ENCODE data around the gene SMARCA2.
A peak's percentile ranks its signal among the peaks of the same experiment; 100 is the strongest.

SMARCA2 gene

DNA sequence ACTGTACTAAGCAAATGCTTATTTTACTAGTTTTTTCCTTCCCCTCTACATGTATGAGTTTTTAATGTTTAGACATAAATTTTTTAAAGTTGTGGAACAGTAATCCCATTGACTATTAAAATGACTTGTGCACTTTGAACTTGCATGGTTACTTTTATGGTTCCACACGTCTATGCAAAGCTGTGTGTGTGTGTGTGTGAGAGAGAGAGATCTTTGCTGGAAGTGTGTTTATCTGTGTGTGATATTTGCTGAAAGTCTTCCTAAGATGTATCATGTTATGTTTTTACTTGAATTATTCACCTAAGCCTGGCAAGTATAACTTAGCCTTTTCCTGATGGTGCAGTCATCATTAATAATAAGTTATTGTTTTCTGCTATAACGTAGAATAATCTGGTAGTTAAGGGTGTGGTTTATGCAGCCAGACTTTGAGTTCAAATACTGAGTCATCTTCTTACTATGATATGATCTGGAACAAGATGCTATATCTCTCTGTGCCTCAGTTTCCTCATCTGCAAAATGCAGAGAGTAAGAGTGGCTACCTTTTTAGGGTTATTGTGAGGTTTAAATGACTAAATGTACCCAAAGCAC, 138.6 kb downstream of the SMARCA2 start:
- 96 to 98% methylated on average over 2 of the region's 2 CpGs for WGBS, 2 experiments
- Histone ChIP-seq H3K9me3 (ENCODE audit: control insufficient read depth, low read length) (no peaks in the 10 kb centered on the region), H3K27me3 (ENCODE audit: control insufficient read depth, insufficient read depth, low read length, poor library complexity, severe bottlenecking) (no peaks in the 10 kb centered on the region), H3K36me3 (ENCODE audit: control insufficient read depth, insufficient read depth, low read length) (no peaks in the 10 kb centered on the region), H3K27ac (ENCODE audit: insufficient read depth, low read depth, low read length, poor library complexity, severe bottlenecking) (no peak overlapping the region), H3K4me3 (ENCODE audit: insufficient read depth, low read depth, low read length) (no peak overlapping the region), H3K4me1 (ENCODE audit: control insufficient read depth, insufficient read depth, low read length) (peaks cover 18% of the 10 kb centered on the region)

DNA sequence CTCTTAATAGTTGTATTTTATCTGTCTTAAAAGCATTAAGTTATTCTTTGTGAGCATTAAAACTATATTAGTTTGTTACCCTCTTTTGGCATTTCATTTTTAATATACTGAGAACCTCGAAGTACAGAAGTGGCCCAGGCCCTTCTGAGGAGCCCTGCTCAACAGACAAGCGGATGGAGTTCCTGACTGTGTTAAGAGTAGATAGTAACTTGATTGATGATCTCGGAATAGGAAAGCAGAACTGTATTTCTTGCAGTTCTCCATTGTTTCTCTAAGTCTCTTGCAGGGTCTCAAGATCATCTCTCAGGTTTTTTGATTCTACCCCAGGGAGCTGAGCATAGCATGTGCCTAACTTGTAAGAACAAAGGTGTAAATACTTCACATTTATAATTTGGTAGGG, 139.6 kb downstream of the SMARCA2 start:
- Histone ChIP-seq H3K9me3 (ENCODE audit: control insufficient read depth, low read length) (no peaks in the 10 kb centered on the region), H3K27ac (ENCODE audit: insufficient read depth, low read depth, low read length, poor library complexity, severe bottlenecking) (no peak overlapping the region), H3K4me3 (ENCODE audit: insufficient read depth, low read depth, low read length) (no peak overlapping the region), H3K27me3 (ENCODE audit: control insufficient read depth, insufficient read depth, low read length, poor library complexity, severe bottlenecking) (no peaks in the 10 kb centered on the region), H3K36me3 (ENCODE audit: control insufficient read depth, insufficient read depth, low read length) (no peaks in the 10 kb centered on the region), H3K4me1 (ENCODE audit: control insufficient read depth, insufficient read depth, low read length) (peaks cover 22% of the 10 kb centered on the region)
- WGBS, 2 experiments: 96 to 97% methylated on average over 3 of the region's 3 CpGs

DNA sequence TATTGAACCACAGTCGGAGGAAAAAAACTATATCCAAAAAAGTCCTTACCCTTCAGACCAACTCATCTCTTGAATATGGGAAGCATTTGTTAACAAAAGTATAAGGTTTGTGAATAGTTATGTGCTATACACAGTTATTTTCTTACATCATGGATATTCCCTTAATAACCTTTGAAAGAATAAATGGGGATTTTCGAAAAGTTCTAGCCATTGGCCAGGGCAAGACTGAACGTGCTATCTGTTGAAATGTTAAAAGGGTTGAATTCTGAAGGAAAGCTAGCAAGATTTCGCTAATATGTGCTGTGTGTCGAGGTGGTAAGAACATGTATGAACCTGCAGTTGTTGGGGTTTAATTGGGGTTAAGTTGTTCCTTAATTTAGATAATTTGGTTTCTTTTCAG, 140.8 kb downstream of the SMARCA2 start:
- no peaks in the 10 kb centered on the region for H3K27me3 ChIP-seq (ENCODE audit: control insufficient read depth, insufficient read depth, low read length, poor library complexity, severe bottlenecking)
- H3K4me3 ChIP-seq (ENCODE audit: insufficient read depth, low read depth, low read length): no peak overlapping the region
- 83 to 84% methylated on average over 5 of the region's 5 CpGs for WGBS, 2 experiments
- H3K36me3 ChIP-seq (ENCODE audit: control insufficient read depth, insufficient read depth, low read length): no peaks in the 10 kb centered on the region
- H3K27ac ChIP-seq (ENCODE audit: insufficient read depth, low read depth, low read length, poor library complexity, severe bottlenecking): no peak overlapping the region
- peaks cover 22% of the 10 kb centered on the region for H3K4me1 ChIP-seq (ENCODE audit: control insufficient read depth, insufficient read depth, low read length)
- no peaks in the 10 kb centered on the region for H3K9me3 ChIP-seq (ENCODE audit: control insufficient read depth, low read length)

DNA sequence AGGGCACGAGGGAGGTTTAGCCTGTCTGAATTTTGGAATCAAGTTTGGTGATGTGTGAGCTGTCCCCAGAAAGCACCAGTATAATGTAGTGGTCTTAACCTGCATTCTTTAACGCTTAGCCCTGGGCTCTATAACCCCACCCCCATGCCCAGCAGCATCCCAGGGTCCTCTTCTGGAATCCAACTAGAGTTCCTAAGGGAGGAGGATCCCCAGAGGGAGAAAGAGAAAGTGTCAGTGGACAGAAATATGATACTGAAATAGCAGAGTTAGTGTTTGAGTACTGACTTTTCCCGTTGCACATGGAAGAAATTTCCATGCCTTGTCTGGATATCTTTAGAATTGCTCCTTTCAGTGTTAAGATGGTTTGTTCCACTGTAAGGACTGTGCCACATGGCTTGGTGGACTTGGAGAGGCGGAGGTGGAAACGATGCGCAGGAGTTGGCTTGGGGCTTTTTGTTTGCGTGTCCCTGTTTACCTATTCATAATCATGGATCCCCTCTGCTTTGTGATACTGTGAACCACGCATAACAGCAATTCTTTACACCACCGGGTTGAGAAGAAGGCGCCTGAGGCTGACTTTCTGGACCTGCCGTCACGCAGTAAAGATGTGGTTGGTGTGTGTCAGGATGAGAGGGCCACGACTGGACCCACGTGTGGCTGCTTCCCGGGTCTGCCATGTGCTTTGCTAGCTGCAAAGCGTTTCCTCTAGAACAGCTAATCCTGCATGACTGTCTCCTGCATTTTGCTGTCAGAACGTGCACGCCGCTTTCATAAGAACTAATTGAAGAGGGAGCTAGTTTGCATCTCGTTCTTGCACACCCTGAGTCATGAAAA, 142.3 kb downstream of the SMARCA2 start:
- Histone ChIP-seq H3K27me3 (ENCODE audit: control insufficient read depth, insufficient read depth, low read length, poor library complexity, severe bottlenecking) (no peaks in the 10 kb centered on the region), H3K27ac (ENCODE audit: insufficient read depth, low read depth, low read length, poor library complexity, severe bottlenecking) (no peak overlapping the region), H3K4me1 (ENCODE audit: control insufficient read depth, insufficient read depth, low read length) (peaks cover 22% of the 10 kb centered on the region), H3K9me3 (ENCODE audit: control insufficient read depth, low read length) (no peaks in the 10 kb centered on the region), H3K4me3 (ENCODE audit: insufficient read depth, low read depth, low read length) (no peak overlapping the region), H3K36me3 (ENCODE audit: control insufficient read depth, insufficient read depth, low read length) (no peaks in the 10 kb centered on the region)
- 60% methylated on average over 20 of the region's 20 CpGs for WGBS, 2 experiments

DNA sequence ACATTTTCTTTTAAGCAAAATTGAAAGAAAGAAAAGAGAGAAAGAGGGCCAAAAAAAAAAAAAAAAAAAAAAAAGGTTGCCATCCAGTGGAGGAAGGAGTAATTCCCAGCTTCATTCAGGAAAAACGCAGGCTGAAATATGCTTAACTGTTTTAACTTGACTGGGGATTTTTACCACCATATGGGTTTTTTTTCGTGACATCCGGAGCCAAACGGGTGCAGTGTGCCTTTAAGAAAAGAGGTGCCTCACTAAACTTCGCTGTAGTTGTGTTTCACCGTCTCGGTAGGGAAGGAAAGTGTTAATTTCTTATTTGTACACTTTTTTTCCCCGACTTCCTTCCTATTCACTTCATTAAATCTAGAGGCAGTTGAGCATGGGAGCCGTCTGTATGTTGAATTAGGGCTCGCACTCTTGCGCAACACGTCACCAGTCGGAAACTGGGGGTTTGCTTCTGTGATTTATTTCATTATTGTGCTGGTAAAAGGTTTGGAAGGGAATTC, 143.0 kb downstream of the SMARCA2 start:
- WGBS, 2 experiments: 16 to 18% methylated on average over 9 to 13 of the region's 13 CpGs

DNA sequence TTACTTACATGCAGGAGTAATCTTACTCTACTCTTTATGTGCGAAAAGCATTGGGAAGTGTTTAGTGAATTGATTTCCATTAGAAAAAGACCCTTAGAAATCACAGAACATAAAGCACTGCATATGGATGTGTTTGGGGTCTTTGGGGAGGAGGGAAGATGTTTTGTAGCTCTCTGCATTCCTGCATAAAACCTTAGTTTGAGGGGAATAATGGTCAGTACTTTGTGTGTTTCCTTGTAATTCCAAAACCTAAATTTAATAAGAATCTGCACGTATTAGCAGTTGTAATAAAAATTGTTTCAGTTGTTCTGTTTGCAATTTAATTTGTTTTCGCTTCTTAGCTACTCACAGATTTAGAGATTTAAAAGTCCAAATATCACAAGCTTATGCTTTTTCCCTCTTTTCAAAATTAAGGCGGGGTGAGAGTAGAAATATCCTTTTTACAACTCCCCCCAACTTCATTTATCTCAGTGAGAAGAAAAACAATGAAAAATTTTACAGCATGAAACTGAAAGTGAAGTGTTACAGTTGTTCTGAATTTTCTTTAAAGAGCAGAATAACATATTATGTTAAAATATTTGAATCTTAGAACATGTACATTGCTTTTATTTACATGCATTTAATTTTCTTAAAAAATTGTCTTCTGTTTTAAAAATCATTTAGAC, 143.8 kb downstream of the SMARCA2 start:
- no peaks in the 10 kb centered on the region for H3K36me3 ChIP-seq (ENCODE audit: control insufficient read depth, insufficient read depth, low read length)
- H3K27me3 ChIP-seq (ENCODE audit: control insufficient read depth, insufficient read depth, low read length, poor library complexity, severe bottlenecking): no peaks in the 10 kb centered on the region
- no peaks in the 10 kb centered on the region for H3K9me3 ChIP-seq (ENCODE audit: control insufficient read depth, low read length)
- H3K27ac ChIP-seq (ENCODE audit: insufficient read depth, low read depth, low read length, poor library complexity, severe bottlenecking): no peak overlapping the region
- H3K4me1 ChIP-seq (ENCODE audit: control insufficient read depth, insufficient read depth, low read length): peaks cover 22% of the 10 kb centered on the region
- WGBS, 2 experiments: 41% methylated on average over 3 of the region's 4 CpGs; no CpG with 5 or more reads in 1 of the 2 experiments
- no peak overlapping the region for H3K4me3 ChIP-seq (ENCODE audit: insufficient read depth, low read depth, low read length)

More for the DNA sequence above, 143.0 kb downstream of the SMARCA2 start:
- Histone ChIP-seq H3K27ac (ENCODE audit: insufficient read depth, low read depth, low read length, poor library complexity, severe bottlenecking) (no peak overlapping the region), H3K36me3 (ENCODE audit: control insufficient read depth, insufficient read depth, low read length) (no peaks in the 10 kb centered on the region), H3K4me1 (ENCODE audit: control insufficient read depth, insufficient read depth, low read length) (peaks cover 22% of the 10 kb centered on the region), H3K9me3 (ENCODE audit: control insufficient read depth, low read length) (no peaks in the 10 kb centered on the region), H3K4me3 (ENCODE audit: insufficient read depth, low read depth, low read length) (peak overlapping the region; percentile 2), H3K27me3 (ENCODE audit: control insufficient read depth, insufficient read depth, low read length, poor library complexity, severe bottlenecking) (no peaks in the 10 kb centered on the region)

DNA sequence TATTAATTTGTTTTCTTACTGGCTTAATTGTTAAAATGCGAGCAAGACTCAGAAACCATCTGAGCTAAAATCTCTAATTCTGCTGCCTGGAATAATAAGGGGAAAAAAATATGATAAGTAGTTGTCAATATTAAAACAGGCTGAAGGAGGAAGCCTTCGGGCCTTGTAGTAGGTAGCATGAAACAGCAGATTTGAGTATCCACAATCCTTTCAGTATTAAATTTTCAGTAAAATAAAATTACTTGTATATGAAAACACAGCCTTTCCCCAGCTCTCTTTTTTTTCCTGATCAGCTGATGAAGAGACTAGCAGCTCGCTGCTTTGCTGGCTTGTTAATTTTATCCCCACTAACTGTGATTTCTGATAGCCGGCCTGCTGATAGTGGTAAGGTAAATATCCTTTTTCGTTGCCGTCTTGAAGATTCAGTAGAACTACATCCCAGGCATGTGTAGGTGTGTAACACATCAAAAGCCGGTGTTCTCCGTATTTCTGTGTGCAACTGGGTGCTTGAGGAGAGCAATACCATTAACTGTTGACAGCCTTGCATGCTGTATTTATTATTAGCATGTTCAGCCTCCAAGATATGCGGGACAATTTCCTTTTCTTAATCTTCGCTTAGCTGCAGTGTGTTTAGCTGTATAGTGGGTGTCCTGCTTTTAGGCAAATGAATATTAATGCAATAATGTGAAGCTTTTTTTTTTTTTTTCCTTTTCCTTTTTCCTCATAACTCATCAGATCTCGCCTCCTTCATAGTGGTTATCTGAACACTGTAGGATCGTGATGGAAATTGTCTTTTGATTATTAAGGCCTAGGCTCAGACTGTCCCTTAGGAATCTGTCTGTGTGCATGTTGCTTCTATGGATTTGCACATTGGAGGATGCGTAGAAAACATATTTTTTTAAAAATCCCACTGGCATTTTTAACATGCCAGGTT, 144.6 kb downstream of the SMARCA2 start:
- no peaks in the 10 kb centered on the region for H3K9me3 ChIP-seq (ENCODE audit: control insufficient read depth, low read length)
- WGBS, 2 experiments: 77 to 79% methylated on average over 12 to 13 of the region's 13 CpGs
- H3K4me3 ChIP-seq (ENCODE audit: insufficient read depth, low read depth, low read length): no peak overlapping the region
- H3K27me3 ChIP-seq (ENCODE audit: control insufficient read depth, insufficient read depth, low read length, poor library complexity, severe bottlenecking): no peaks in the 10 kb centered on the region
- no peaks in the 10 kb centered on the region for H3K36me3 ChIP-seq (ENCODE audit: control insufficient read depth, insufficient read depth, low read length)
- no peak overlapping the region for H3K27ac ChIP-seq (ENCODE audit: insufficient read depth, low read depth, low read length, poor library complexity, severe bottlenecking)
- peaks cover 22% of the 10 kb centered on the region for H3K4me1 ChIP-seq (ENCODE audit: control insufficient read depth, insufficient read depth, low read length)

DNA sequence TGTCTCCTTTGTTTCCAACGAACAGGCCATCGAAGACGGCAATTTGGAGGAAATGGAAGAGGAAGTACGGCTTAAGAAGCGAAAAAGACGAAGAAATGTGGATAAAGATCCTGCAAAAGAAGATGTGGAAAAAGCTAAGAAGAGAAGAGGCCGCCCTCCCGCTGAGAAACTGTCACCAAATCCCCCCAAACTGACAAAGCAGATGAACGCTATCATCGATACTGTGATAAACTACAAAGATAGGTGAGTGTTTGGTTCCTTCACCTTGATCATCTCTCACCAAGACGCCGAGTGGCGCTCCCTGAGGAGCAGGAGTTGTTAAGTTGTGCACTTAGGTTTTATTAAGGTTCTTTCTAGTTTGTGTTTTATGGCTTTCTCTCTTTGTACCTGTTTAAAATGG, 146.5 kb downstream of the SMARCA2 start:
- H3K4me3 ChIP-seq (ENCODE audit: insufficient read depth, low read depth, low read length): no peak overlapping the region
- 90 to 91% methylated on average over 13 of the region's 13 CpGs for WGBS, 2 experiments
- H3K9me3 ChIP-seq (ENCODE audit: control insufficient read depth, low read length): no peaks in the 10 kb centered on the region
- H3K4me1 ChIP-seq (ENCODE audit: control insufficient read depth, insufficient read depth, low read length): peaks cover 22% of the 10 kb centered on the region
- H3K27me3 ChIP-seq (ENCODE audit: control insufficient read depth, insufficient read depth, low read length, poor library complexity, severe bottlenecking): no peaks in the 10 kb centered on the region
- no peak overlapping the region for H3K27ac ChIP-seq (ENCODE audit: insufficient read depth, low read depth, low read length, poor library complexity, severe bottlenecking)
- no peaks in the 10 kb centered on the region for H3K36me3 ChIP-seq (ENCODE audit: control insufficient read depth, insufficient read depth, low read length)

DNA sequence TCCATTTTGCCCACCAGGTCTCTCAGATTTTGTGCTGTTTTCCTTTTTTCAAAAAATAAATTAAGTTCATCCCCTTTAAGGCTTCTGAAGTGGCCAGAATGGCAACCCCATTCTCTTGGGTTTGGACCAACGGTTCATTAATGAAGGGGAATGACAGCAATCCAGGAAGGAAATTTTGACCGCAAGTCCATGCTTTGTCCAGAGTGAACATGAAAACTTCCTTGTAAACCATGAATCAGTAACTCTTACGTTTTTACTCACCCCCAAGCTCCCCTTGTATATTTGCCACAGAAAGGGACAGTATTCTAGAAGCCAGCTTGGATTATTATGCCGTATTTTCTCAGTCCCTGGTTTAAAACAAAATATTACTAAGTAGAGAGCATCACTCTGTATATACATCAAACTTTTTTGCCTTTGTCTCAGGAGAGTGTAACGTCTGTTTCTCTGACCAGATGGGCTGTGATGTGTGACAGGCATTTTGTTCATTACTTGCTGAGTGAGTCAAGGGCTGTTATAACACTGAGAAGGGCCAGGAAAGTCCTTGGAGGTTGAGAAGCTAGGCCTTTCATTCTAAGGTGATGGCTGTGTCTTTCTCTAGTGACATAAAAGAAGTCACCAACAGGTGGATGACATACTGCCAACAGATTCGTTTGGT, 148.2 kb downstream of the SMARCA2 start:
- Histone ChIP-seq H3K4me3 (ENCODE audit: insufficient read depth, low read depth, low read length) (no peak overlapping the region), H3K9me3 (ENCODE audit: control insufficient read depth, low read length) (no peaks in the 10 kb centered on the region), H3K27ac (ENCODE audit: insufficient read depth, low read depth, low read length, poor library complexity, severe bottlenecking) (no peak overlapping the region), H3K36me3 (ENCODE audit: control insufficient read depth, insufficient read depth, low read length) (no peaks in the 10 kb centered on the region), H3K4me1 (ENCODE audit: control insufficient read depth, insufficient read depth, low read length) (peaks cover 15% of the 10 kb centered on the region), H3K27me3 (ENCODE audit: control insufficient read depth, insufficient read depth, low read length, poor library complexity, severe bottlenecking) (no peaks in the 10 kb centered on the region)
- 89 to 96% methylated on average over 5 to 6 of the region's 6 CpGs for WGBS, 2 experiments

All from ectodermal cell (in vitro differentiated cells).